ENCODE measurements around the gene ZC3H8. TPM values are rescaled to one million over a fixed set of nuclear protein-coding genes. Genes with fewer than 3 reads are reported as not detected.

Gene ZC3H8
- total and polyA plus RNA-seq, 8 donors: 3.9 to 117 (median 8.2) TPM

GRCh38 chr2:112239862-112240261 is 15.0 kb downstream of the ZC3H8 start:
- WGBS, 5 donors: 90 to 100% (median 93%) methylated on average over 1 of the region's 1 CpG
- Histone ChIP-seq H3K36me3 (peaks cover 5 to 39% (median 33%) of the 10 kb centered on the region in 4 donors), H3K4me3 (no peak overlapping the region), H3K4me1 (no peaks in the 10 kb centered on the region), H3K27ac (no peak overlapping the region), H3K9me3 (no peaks in the 10 kb centered on the region), H3K27me3 (no peaks in the 10 kb centered on the region)
- TF ChIP-seq POLR2AphosphoS5 (IDR thresholded peaks at IDR 0.05) (no peak), POLR2A (IDR thresholded peaks at IDR 0.05) (no peak), CTCF (IDR thresholded peaks at IDR 0.05) (no peak), EP300 (IDR thresholded peaks at IDR 0.05) (no peak)
- DNase-seq: no peak
- intact Hi-C loops (cut with DNase I; ENCODE audit: low total_unique reads): no loop called here

GRCh38 chr2:112230371-112230770 is 24.5 kb downstream of the ZC3H8 start:
- H3K27me3 ChIP-seq: no peaks in the 10 kb centered on the region
- 95 to 98% (median 98%) methylated on average over 3 of the region's 3 CpGs for WGBS, 5 donors
- no peaks in the 10 kb centered on the region for H3K9me3 ChIP-seq
- H3K4me1 ChIP-seq: no peaks in the 10 kb centered on the region
- TF ChIP-seq POLR2A (IDR thresholded peaks at IDR 0.05) (no peak), EP300 (IDR thresholded peaks at IDR 0.05) (no peak), CTCF (IDR thresholded peaks at IDR 0.05) (no peak), POLR2AphosphoS5 (IDR thresholded peaks at IDR 0.05) (no peak)
- no peak overlapping the region for H3K27ac ChIP-seq
- intact Hi-C loops (cut with DNase I; ENCODE audit: low total_unique reads): no loop called here
- no peak overlapping the region for H3K4me3 ChIP-seq
- peaks cover 0 to 43% (median 29%) of the 10 kb centered on the region in 4 donors for H3K36me3 ChIP-seq
- DNase-seq: no peak

GRCh38 chr2:112229348-112229747 is 25.5 kb downstream of the ZC3H8 start:
- H3K27ac ChIP-seq: no peak overlapping the region
- intact Hi-C loops (cut with DNase I; ENCODE audit: low total_unique reads): no loop called here
- H3K36me3 ChIP-seq: peaks cover 0 to 42% (median 30%) of the 10 kb centered on the region in 4 donors
- no peak for TF ChIP-seq CTCF (IDR thresholded peaks at IDR 0.05)
- H3K4me1 ChIP-seq: no peaks in the 10 kb centered on the region
- H3K9me3 ChIP-seq: no peaks in the 10 kb centered on the region
- no peaks in the 10 kb centered on the region for H3K27me3 ChIP-seq
- no peak for DNase-seq
- no peak overlapping the region for H3K4me3 ChIP-seq

- H3K9me3 ChIP-seq: peaks cover 0 to 5% (median 0%) of the 10 kb centered on the region in 4 donors
- no peak overlapping the region for H3K27ac ChIP-seq
- TF ChIP-seq POLR2AphosphoS5 (IDR thresholded peaks at IDR 0.05): no peak
- TF ChIP-seq CTCF (IDR thresholded peaks at IDR 0.05): no peak
- TF ChIP-seq POLR2A (IDR thresholded peaks at IDR 0.05): no peak
- no peak for TF ChIP-seq EP300 (IDR thresholded peaks at IDR 0.05)
- WGBS, 5 donors: 94 to 99% (median 95%) methylated on average over 3 of the region's 3 CpGs
- intact Hi-C loops (cut with DNase I; ENCODE audit: low total_unique reads): no loop called here
- peaks cover 0 to 20% (median 15%) of the 10 kb centered on the region in 4 donors for H3K36me3 ChIP-seq
- H3K4me3 ChIP-seq: no peak overlapping the region
- no peaks in the 10 kb centered on the region for H3K4me1 ChIP-seq
- no peaks in the 10 kb centered on the region for H3K27me3 ChIP-seq
- no peak for DNase-seq
Observed at GRCh38 chr2:112220831-112221230, 34.0 kb downstream of the ZC3H8 start.

All from stomach (tissue), 9 donors.